ENCODE measurements around the gene UBE2K. TPM values are rescaled to one million over a fixed set of nuclear protein-coding genes. Genes with fewer than 3 reads are reported as not detected.

The UBE2K gene
- polyA plus RNA-seq, 3 donors: 24.2 to 66.8 (median 50.0) TPM

DNA sequence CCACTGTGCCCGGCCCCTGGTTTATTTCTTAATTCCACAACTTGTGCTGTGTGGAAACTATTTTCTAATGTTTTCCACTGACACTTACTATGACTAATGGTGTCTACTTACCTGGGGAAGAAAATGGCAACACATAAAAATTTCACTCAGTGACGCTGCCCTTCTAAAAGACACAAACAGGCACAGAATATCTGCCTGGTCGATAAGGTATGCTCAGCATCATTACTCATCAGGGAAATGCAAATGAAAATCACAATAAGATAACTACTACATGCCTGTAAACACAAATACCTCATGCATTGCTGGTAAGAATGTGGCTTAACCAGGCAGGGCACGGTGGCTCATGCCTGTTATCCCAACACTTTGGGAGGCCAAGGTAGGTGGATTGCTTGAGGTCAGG lies 61.6 kb downstream of the UBE2K start:
- H3K9ac ChIP-seq (ENCODE audit: insufficient read depth, low read length, poor library complexity, severe bottlenecking): no peak overlapping the region
- H3K4me2 ChIP-seq (replicated peaks; ENCODE audit: extremely low read depth, low read length, poor library complexity, severe bottlenecking): no peak overlapping the region
- H4K20me1 ChIP-seq (ENCODE audit: insufficient read depth, low read length): peaks cover 24% of the 10 kb centered on the region
- no peak for DNase-seq
- no peaks in the 10 kb centered on the region for H3K9me3 Mint-ChIP-seq
- H3K27ac ChIP-seq (ENCODE audit: low read depth in 1 of 2, low read length in 2 of 2): no peak overlapping the region
- H3K27ac Mint-ChIP-seq: no peak overlapping the region
- 100% methylated on average over 3 of the region's 4 CpGs for WGBS (ENCODE audit: insufficient coverage)
- H3K4me1 ChIP-seq (ENCODE audit: control insufficient read depth in 1 of 2, insufficient read depth in 2 of 2, low read length in 2 of 2): peaks cover 1 to 2% of the 10 kb centered on the region in 2 donors
- no peak overlapping the region for H3K4me3 ChIP-seq (replicated peaks in 1 of 3; ENCODE audit: low read depth in 2 of 3, low read length in 3 of 3)
- no peaks in the 10 kb centered on the region for H3K79me2 ChIP-seq (ENCODE audit: insufficient read depth, low read length)
- H3K36me3 Mint-ChIP-seq: peaks cover 58 to 77% of the 10 kb centered on the region in 2 donors
- TF ChIP-seq, protein P1, sequence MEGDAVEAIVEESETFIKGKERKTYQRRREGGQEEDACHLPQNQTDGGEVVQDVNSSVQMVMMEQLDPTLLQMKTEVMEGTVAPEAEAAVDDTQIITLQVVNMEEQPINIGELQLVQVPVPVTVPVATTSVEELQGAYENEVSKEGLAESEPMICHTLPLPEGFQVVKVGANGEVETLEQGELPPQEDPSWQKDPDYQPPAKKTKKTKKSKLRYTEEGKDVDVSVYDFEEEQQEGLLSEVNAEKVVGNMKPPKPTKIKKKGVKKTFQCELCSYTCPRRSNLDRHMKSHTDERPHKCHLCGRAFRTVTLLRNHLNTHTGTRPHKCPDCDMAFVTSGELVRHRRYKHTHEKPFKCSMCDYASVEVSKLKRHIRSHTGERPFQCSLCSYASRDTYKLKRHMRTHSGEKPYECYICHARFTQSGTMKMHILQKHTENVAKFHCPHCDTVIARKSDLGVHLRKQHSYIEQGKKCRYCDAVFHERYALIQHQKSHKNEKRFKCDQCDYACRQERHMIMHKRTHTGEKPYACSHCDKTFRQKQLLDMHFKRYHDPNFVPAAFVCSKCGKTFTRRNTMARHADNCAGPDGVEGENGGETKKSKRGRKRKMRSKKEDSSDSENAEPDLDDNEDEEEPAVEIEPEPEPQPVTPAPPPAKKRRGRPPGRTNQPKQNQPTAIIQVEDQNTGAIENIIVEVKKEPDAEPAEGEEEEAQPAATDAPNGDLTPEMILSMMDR (IDR thresholded peaks at IDR 0.05): no peak
- no peak overlapping the region for H2AFZ ChIP-seq (ENCODE audit: insufficient read depth, low read depth, low read length, poor library complexity, severe bottlenecking)
- H3K9me3 ChIP-seq (replicated peaks in 1 of 2; ENCODE audit: control insufficient read depth in 1 of 2, insufficient read depth in 1 of 2, low read length in 2 of 2): no peaks in the 10 kb centered on the region
- no peak overlapping the region for H3K4me3 Mint-ChIP-seq
- intact Hi-C loops (cut with micrococcal nuclease): no loop called here
- H3K4me1 Mint-ChIP-seq: peaks cover 3% of the 10 kb centered on the region
- peaks cover 65 to 91% of the 10 kb centered on the region in 2 donors for H3K36me3 ChIP-seq (replicated peaks in 1 of 2; ENCODE audit: control insufficient read depth in 1 of 2, insufficient read depth in 2 of 2, low read length in 2 of 2)
- H3K27me3 ChIP-seq (ENCODE audit: control insufficient read depth in 2 of 2, insufficient read depth in 2 of 2, low read length in 2 of 2): no peaks in the 10 kb centered on the region
- H3K27me3 Mint-ChIP-seq (ENCODE audit: low read depth in 3 of 3): no peaks in the 10 kb centered on the region

DNA sequence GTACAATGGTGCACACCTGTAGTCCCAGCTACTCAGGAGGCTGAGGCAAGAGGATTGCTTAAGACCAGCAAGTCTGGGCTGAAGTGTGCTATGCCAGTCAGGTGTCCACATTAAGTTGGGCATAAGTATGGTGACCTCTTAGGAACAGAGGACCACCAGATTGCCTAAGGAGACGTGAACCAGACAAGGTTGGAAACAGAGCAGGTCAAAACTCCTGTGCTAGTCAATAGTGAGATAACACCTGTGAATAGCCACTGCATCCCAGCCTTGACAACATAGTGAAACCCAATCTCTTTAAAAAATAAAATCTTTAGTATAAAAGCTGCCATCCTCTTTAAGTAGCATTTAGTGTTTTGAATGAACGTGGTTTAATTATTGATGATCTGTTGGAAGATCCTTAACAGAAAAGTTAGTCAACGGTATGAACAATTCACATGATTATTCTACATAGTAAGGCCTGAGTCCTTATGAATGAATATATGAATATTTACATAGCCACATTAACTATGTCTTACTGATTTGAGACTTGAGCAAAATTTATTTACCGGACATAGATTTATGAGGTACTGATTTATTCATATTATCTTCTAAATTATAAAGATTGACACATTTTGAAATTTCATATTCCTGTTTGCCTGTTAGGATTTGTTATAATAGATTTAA lies 63.2 kb downstream of the UBE2K start:
- no peak overlapping the region for H3K27ac Mint-ChIP-seq
- H3K9me3 Mint-ChIP-seq: no peaks in the 10 kb centered on the region
- no peaks in the 10 kb centered on the region for H3K27me3 Mint-ChIP-seq (ENCODE audit: low read depth in 3 of 3)
- no peaks in the 10 kb centered on the region for H3K79me2 ChIP-seq (ENCODE audit: insufficient read depth, low read length)
- H3K4me1 Mint-ChIP-seq: no peaks in the 10 kb centered on the region
- 80% methylated on average over 1 of the region's 4 CpGs for WGBS (ENCODE audit: insufficient coverage)
- no peak overlapping the region for H3K4me3 ChIP-seq (replicated peaks in 1 of 3; ENCODE audit: low read depth in 2 of 3, low read length in 3 of 3)
- H3K36me3 ChIP-seq (replicated peaks in 1 of 2; ENCODE audit: control insufficient read depth in 1 of 2, insufficient read depth in 2 of 2, low read length in 2 of 2): peaks cover 68 to 89% of the 10 kb centered on the region in 2 donors
- H3K4me1 ChIP-seq (ENCODE audit: control insufficient read depth in 1 of 2, insufficient read depth in 2 of 2, low read length in 2 of 2): no peaks in the 10 kb centered on the region
- TF ChIP-seq, protein P1 (IDR thresholded peaks at IDR 0.05): no peak
- H2AFZ ChIP-seq (ENCODE audit: insufficient read depth, low read depth, low read length, poor library complexity, severe bottlenecking): no peak overlapping the region
- H3K27ac ChIP-seq (ENCODE audit: low read depth in 1 of 2, low read length in 2 of 2): no peak overlapping the region
- H3K4me2 ChIP-seq (replicated peaks; ENCODE audit: extremely low read depth, low read length, poor library complexity, severe bottlenecking): no peak overlapping the region
- no peak overlapping the region for H3K4me3 Mint-ChIP-seq
- H3K27me3 ChIP-seq (ENCODE audit: control insufficient read depth in 2 of 2, insufficient read depth in 2 of 2, low read length in 2 of 2): no peaks in the 10 kb centered on the region
- no peaks in the 10 kb centered on the region for H3K9me3 ChIP-seq (replicated peaks in 1 of 2; ENCODE audit: control insufficient read depth in 1 of 2, insufficient read depth in 1 of 2, low read length in 2 of 2)
- no peak for DNase-seq
- intact Hi-C loops (cut with micrococcal nuclease): no loop called here
- no peak overlapping the region for H3K9ac ChIP-seq (ENCODE audit: insufficient read depth, low read length, poor library complexity, severe bottlenecking)
- H4K20me1 ChIP-seq (ENCODE audit: insufficient read depth, low read length): peaks cover 22% of the 10 kb centered on the region
- H3K36me3 Mint-ChIP-seq: peaks cover 56 to 81% of the 10 kb centered on the region in 2 donors
